ENCODE data around the gene SC5D.

Gene SC5D, protein sequence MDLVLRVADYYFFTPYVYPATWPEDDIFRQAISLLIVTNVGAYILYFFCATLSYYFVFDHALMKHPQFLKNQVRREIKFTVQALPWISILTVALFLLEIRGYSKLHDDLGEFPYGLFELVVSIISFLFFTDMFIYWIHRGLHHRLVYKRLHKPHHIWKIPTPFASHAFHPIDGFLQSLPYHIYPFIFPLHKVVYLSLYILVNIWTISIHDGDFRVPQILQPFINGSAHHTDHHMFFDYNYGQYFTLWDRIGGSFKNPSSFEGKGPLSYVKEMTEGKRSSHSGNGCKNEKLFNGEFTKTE

DNA sequence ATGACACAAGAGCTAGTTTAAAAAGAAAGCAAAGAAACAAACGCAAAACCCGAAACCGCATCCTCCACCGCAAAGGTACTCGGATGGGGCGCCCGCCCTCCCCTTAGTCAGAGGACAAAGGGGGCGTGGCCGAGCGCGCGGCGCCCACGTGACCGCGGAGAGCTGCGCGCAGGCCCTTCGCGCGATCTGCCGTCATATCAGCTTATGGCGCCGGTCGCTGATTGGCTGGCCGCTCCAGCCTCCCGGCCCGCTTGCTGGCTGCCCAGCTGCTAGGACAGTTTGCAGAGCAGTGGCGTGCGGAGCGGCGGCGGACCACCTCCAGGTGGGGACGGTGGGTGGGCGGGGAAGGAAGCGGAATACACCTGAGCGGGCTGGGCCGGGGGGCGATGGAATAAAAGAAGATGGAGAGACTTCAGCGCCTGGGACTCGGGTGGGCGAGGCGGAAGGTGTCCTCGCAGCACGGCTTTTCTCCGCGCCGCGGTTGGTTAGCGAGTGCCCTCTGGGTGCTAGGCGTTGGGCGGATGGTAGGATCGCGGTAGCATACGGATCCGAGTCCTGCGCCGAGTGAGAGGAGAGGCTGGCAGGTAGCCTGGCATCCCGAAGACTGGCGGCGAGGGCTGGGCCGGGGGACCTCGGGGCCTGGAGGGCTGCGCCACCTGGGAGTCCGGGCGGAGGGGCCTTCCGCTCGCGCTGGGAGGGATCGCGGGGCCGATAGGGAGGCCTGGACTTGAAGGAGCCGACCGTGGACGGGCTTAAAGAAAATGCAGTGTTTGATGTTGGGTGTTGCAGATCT, at the start of gene SC5D:
Gene SC5D (plus strand): TSS at position 277 of the 793 bp plus-strand sequence. CDS start 10,605 bp downstream, outside the sequence.
- peak; percentile 96 to 98 (median 97) for DNase-seq

DNA sequence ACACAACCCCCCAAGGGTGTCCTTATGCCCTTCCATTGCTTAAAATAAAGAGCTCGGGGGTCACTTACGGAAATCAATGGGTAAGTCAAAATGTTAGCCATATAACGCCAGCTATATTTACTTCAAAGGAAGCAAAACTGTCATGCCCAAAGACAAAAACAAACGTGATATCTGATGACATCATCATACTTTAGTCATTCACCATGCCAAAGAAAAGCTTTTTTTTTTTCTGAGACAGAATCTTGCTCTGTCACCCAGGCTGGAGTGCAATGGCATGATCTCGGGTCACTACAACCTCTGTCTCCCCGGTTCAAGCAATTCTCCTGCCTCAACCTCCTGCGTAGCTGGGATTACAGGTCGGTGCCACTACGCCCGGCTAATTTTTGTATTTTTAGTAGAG, 47.7 kb upstream of the SC5D start:
- DNase-seq, result no peak

DNA sequence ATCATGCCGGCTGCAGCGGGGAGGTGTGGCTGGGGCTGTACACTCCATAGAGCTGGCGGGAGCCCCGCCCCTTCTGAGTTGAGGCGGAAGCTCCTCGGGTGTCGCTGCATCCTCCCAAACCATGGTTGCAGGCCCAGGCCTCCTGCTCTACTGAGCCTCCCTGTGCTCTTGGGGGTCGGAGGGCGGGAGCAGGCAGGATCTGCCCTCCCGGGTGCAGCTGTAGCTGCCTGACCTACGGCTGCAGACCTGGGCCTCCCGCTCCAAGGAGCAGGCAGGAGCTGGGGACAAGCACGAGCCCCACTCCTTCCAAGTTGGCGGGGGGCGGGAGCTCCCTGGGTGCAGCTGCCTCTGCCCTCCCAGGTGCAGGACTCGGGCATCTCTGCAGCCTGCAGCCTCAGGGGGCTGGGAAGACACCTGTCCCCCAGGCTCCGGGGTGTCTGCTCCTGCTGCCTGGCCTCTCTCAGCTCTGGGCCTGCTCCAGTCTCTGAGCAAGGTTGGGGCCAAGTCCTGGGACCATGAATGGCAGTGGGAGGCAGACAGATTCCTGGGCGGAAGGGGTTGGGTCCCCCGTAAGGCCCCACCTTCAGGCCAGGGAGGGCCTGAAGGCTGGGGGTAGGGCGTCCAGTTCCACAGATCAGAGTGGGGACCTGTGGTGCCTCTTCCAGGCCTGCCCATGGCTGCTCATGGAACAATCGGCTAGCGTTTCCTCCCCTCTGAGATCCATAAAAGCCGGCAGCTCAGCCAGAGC, 46.4 kb upstream of the SC5D start:
- no peak for DNase-seq

DNA sequence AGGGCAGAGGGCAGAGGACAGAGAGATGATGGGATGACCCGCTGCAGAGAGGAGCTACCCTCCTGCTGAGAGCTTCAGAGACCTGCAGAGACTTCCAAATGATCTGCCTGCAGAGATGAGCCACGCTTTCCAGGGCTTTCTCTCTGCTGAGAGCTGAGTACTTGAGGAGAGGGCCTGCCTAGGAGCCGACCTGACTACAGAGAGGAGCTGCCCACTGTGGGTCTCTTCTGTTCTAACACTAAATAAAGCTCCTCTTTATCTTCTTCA, 45.9 kb upstream of the SC5D start:
- no peak for DNase-seq

DNA sequence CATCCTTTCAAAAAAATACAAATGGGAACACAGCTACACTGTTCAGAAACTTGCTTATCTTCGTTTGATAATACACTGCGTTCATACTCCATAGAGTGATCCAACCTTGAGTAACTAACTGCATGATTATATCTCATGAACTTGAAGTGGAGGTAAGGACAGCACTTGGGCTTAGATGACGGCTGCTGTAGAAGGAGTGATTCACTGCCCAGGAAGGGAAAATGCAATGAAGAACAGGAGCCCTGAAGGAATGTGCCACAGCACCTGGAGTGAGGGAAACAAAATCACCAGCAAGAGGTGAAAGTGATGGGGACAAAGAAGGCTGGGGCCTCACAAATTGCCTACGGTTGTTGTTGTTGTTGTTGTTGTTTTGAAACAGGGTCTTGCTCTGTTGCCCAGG, 44.1 kb upstream of the SC5D start:
- DNase-seq, result no peak

DNA sequence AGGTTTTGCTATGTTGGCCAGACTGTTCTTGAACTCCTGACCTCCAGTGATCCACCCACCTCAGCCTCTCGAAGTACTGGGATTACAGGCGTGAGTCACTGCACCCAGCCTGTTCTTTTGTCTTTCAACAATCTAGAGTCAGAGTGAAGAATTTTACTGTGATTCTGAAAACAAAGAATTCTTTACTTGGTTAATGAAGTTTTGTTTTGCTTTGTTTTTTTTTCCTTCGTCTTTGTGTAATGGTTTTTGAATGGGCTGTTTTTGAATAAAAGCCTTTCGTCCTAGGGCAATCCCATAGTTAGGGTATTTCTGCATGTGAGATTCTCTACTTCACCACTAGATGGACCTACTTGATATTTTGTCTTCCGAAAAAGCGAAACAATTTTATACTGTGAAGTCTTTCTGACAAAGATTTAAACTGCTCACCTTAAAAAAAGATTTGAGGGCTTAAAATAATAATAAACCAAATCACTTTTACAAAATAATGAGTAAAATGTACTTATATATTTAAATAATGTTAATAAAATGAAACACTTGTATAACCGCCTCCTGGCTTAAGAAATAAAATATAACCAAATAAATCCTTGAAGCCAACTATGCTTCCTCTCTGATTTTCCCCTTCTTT, 43.4 kb upstream of the SC5D start:
- DNase-seq, result peak; percentile 7 to 58 (median 50)

DNA sequence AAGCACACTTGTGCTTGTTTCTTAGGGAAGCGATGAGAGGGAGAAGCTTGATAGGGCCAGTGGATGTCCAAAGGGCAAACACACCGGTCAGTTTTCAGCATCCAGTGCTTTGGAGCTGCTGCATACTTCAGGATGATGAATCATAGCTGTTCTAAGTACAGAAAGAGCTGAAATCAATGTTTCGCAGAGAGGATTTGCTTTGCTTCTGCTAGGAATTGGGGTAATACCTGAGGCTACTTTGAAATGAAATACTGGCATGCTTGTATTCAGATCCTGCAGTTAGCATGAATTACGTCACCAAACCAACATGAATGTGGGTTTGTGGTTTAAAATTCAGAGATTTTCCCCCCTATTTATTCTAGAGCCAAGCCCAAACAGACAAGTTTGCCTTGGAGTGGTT, 41.7 kb upstream of the SC5D start:
- no peak for DNase-seq

DNA sequence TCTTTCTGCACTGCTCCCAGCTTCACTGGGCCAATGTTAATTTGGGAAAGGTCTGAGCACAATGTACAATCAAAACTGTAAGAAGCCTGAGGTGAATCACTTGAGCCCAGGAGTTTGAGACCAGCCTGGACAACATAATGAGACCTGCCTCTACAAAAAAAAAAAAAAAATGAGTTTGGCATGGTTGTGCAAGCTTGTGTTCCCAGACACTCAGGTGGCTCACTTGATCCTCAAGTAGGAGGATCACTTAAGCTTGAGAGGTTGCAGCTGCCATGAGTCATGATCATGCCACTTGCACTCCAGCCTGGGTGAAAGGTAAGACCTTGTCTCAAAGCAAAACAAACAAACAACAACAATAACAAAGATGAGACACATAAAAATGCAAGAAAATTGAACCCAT, 38.6 kb upstream of the SC5D start:
- peak in 2 of 3 experiments; percentile 35 to 61 for DNase-seq

DNA sequence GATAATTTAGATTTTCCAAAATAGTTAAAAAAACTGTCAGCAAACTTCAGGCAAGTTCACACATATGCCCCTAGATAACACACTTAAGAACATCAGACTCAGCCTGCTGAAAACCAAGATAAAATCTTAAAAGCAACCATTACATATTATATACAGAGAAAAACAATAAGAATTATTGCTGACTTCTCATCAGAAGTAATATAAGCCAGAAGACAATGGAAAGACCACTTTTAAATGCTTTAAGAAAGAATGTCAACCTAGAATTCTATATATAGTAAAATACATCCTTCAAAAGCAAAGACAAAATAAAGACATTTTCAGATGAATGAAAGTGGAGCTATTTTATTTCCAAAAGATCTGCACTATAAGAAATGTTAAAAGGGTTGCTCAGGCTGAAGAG, 37.8 kb upstream of the SC5D start:
- DNase-seq, result no peak

DNA sequence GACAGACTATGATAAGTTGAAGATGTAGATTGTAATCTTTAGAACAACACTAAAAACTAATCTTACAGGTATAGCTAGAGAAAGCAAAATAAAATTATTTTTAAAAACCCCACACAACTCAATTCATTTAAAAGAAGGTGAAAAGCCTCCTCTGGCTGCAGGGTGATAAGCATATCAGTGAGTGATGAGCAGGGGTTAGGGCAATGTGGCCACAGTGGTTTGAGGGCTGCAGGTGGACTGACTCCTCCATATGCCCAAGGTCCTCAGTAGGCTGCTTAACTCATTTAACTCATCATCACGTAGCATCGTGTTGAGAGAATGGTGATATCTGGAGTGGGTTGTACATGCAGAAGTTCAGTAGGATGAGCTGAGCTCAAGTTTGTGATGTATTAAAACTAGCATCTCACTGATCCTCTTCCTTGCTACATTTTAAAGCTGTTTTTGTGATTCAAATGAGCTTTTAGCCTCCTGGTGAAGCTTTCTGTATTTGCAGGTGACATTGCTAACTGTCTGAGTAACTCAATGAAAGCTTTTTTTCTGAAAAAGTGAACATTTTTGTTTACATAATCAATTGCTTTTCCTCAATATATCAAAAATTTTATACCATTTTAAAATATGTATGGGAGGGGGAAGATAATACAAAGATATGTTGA, 37.0 kb upstream of the SC5D start:
- no peak for DNase-seq

DNA sequence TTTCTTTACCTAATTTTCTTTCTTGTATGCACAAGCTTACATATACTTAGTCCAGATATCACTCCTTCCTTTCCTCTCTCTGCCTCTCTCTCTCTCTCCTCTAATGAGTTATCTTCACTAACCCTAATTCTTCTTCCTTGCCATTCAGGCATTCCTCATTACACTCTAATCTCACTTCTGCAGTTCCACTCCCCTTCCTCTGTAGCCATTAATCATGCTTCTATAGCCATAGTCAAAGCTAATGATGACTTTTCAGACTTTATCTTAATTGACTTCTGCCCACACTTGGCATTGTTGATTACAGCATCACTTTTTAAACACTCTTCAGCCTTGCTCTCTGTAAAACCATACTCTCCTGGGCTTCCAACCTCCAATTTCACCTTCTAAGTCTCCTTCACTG, 35.3 kb upstream of the SC5D start:
- DNase-seq, result peak in 1 of 3 experiments; percentile 15

DNA sequence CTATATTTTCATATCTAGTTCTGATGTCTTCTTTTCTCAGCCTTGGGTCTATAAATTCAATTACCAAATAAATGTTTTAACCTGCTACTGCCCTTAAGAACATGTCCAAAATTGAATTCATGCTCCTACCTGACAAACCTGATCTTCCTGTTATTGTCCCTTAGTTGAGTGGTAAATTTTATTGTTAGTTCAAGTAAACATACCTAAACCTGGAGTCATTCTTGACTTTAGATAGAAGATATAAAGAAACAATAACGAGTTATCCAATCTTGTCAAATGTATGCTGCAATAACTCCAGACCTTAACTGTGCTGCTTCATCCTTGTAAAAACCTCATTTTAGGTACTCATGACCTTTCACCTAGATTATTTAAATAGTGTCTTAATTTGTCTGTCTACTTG, 34.6 kb upstream of the SC5D start:
- no peak for DNase-seq

DNA sequence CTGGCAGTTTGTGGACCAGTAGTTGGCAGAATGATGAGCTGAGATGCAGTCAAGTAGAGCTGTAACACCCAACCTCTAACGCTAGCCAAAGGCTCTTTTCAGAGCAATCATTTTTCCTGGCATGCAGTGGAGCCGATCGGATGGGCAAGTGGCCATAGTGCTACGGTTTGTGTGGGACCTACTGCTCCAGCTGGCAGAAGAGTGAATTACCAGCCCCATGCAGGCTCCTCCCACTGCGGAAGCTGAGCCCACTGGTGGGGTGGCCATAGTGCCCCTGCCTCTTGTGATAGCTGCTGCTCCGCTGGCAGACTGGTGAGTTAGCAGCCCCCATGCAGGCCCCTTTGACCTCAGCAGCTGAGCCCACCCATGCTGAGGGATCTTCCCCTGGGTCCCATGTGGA, 27.0 kb upstream of the SC5D start:
- no peak for DNase-seq

DNA sequence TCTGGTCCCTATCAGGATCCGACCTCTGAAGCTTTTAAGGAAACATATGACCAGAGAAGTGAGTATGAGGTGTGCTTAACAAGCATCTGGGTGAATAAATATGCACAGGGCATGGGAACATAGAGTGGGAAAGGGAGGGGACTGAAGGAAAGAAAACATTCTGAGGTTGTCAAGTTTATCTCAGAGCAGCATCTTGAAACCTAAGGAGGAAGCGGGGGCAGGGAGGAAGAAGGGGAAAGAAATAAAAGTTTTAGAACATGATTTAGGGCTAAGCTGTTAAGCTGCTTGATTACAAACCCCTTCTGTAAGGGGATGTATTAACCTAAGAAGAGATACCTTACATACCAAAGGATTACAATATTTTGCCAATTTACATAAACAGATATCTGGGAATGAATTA, 24.0 kb upstream of the SC5D start:
- no peak for DNase-seq

DNA sequence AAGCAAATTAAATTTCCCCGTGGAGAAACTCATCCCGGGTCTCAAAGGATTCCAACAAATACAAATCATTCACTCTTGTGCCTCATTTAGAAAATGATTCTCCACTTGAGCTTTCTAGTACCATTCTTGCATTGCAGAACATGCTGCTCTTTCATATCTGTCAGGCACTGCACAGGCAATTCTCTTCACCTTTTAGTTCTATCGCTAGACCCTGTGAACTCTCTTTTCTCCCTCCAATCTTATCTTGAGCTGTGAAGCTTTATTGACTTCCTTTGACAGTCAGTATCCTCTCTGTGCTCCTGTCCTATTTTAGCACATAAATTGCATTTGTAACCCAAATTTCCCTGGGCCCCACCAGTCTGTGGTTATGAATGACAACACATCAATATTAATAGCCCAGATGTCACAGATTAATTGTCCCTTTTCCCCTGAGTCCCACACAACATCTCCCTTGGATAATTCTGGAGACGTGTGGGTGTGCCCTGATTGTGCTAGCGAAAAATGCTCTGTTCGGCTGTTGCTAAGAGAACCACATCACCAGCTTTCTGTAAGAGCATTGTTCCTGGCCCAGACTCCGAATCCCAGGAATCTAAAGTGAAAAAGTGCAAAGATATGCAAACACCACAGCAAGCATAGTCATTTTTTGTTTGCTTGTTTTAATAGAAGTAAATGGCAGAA, 22.4 kb upstream of the SC5D start:
- DNase-seq, result peak in 1 of 3 experiments; percentile 24

DNA sequence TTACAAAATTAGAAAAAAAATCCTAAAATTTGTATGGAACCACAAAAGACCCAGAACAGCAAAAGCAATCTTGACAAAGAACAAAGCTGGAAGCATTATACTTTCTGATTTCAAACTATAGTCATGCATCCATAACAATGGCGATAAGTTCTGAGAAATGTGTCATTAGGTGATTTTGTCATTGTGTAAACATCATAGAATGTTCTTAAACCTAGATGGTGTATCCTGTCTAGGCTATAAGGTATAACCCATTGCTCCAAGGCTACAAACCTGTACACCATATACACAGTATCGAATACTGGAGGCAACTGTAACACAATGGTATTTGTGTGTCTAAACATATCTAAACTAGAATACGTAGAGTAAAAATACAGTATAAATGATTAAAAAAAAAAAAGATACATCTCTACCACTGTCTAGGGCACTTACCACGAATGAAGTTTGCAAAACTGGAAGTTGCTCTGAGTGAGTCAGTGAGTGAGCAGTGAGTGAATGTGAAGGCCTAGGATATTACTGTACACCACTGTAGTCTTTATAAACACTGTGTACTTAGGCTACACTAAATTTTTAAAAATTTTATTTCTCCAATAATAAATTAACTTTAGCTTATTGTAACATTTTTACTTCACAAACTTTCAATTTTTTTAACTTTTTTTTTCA, 18.1 kb upstream of the SC5D start:
- DNase-seq, result no peak

DNA sequence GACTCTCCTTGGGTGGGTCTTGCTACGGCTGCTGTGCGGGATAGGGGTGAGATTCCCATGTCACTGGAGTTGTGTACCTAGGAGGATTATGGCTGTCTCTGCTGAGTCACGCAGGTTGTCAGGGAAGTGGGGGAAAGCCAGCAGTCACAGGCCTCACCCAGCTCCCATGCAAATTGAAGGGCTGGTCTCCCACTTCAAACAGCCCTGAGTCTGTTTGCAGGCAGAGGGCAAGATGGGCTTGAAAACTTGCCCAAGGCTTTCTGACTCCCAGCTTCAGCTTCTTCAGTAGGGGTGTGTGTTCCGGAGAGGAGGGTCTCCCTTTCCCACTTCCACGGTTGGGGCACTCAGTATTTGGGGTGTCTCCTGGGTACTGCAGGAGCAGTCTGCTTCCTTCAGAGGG, 10.9 kb upstream of the SC5D start:
- no peak for DNase-seq

DNA sequence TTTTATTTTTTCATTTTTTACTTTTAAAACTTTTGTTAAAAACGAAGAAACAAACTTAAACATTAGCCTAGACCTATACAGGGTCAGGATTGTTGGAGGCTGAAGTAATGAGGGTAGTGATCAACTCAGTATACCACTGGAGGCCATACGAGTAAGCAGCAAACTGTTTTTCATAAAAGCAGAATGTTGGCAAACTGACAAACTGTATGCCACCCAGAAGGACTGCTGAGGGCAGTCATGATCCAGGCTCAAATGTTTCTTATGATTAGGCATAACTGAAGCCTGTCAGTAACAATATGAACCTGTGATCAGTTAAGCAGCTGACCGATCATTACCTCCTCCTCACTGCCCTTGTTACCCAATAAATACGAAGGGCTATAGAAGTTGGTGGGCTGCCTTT, 10.2 kb upstream of the SC5D start:
- no peak for DNase-seq

DNA sequence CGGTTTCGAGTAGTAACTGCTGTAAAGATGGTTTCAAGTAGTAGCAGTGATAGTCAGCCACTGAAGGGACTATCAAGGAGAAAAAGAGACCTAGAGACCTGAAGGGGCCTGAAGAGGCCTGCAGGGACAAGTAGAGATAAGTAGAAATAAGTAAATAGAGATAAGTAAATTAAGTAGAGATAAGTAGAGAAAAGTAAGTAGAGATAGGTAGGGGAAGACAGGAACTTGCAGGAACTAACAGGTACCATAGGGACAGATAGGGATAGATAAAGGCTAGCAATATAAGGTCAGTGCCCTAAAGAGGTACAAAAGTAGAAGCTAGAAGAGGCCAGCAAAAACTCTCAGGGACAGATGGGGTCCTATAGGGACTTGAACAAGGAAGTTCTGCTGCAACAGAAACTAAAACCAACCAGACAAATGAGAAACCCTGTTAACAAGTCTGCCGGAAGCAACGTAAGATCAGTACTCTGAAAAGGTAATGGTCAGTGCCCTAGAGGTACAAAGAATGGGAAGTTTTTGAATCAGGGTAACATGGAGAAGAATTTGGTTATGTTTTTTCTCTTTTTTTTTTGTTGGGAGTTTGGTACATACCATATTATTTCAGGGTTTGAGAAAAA, 9.6 kb upstream of the SC5D start:
- DNase-seq, result no peak

DNA sequence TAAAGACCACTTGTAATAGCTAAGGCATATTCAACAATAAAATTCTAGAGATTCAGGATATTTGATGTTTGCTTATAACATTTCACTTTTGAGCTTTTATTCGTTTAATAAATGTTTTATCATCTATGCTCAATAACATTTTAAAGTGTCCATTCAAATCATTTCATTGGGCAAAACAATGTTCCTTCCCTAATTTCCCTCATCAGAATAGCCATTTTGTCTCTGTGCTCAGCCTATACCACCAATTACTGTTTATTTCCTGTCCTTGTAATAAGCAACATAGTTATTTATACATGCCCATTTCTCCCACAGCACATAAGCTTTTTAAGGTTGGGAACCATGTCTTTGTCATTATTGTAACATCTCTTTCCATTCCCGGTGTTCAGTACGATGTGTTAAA, 1.3 kb upstream of the SC5D start:
- no peak for DNase-seq

DNA sequence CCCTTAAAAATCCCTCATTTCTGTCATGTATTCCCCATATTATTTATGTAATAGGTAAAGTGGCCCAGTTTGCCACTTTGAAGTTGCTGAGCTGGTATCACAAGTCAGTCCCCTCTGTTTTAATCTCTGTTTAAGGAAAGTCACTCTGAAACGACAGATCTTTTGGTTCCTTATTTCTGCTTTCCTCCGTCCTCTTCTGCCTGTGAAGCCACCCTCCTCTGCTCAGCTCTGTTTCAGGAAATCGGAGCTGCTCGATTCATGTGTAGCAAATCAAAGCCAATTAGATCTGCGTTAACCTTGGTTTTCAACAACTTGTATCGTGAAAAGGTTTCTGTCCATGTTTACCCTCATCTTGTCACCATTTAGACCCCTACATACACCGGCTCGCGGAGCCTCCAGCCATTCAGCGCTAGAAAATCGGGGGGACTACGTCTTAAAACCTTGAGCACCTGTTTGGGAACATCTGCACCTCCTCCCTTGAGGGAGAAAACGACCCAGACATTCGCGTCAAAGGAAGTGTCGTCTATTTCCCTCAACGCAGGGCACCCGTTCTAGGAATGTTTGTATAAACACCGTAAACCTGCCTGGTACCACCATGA, 576 bp upstream of the SC5D start:
- peak in 1 of 3 experiments; percentile 89 for DNase-seq
